ENCODE measurements around the gene RFTN1. TPM values are rescaled to one million over a fixed set of nuclear protein-coding genes. Genes with fewer than 3 reads are reported as not detected.

RFTN1 gene
- total and polyA plus RNA-seq, 9 donors = 25.2 to 63.1 (median 46.4) TPM

GRCh38 chr3:16538507-16538906, 25.0 kb upstream of the RFTN1 start:
- Histone ChIP-seq H3K4me3 (no peak overlapping the region), H3K9me3 (no peaks in the 10 kb centered on the region), H3K27me3 (no peaks in the 10 kb centered on the region), H3K36me3 (no peaks in the 10 kb centered on the region), H3K4me1 (ENCODE audit: insufficient read depth) (peaks cover 2% of the 10 kb centered on the region), H3K27ac (no peak overlapping the region)
- TF ChIP-seq EP300 (IDR thresholded peaks at IDR 0.05) = no peak
- TF ChIP-seq, protein P1, sequence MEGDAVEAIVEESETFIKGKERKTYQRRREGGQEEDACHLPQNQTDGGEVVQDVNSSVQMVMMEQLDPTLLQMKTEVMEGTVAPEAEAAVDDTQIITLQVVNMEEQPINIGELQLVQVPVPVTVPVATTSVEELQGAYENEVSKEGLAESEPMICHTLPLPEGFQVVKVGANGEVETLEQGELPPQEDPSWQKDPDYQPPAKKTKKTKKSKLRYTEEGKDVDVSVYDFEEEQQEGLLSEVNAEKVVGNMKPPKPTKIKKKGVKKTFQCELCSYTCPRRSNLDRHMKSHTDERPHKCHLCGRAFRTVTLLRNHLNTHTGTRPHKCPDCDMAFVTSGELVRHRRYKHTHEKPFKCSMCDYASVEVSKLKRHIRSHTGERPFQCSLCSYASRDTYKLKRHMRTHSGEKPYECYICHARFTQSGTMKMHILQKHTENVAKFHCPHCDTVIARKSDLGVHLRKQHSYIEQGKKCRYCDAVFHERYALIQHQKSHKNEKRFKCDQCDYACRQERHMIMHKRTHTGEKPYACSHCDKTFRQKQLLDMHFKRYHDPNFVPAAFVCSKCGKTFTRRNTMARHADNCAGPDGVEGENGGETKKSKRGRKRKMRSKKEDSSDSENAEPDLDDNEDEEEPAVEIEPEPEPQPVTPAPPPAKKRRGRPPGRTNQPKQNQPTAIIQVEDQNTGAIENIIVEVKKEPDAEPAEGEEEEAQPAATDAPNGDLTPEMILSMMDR (IDR thresholded peaks at IDR 0.05) = no peak
- TF ChIP-seq POLR2A (IDR thresholded peaks at IDR 0.05) = no peak
- WGBS, 3 donors = 50 to 63% (median 59%) methylated on average over 4 of the region's 4 CpGs
- no peak for DNase-seq
- intact Hi-C loops (cut with DNase I) = no loop called here

- Histone ChIP-seq H3K27me3 (no peaks in the 10 kb centered on the region), H3K27ac (no peak overlapping the region), H3K36me3 (no peaks in the 10 kb centered on the region), H3K9me3 (no peaks in the 10 kb centered on the region), H3K4me3 (no peak overlapping the region), H3K4me1 (ENCODE audit: insufficient read depth) (peaks cover 2% of the 10 kb centered on the region)
- no peak for DNase-seq
- intact Hi-C loops (cut with DNase I) = no loop called here
- 60 to 68% (median 68%) methylated on average over 3 of the region's 3 CpGs for WGBS, 3 donors
- TF ChIP-seq, protein P1 (IDR thresholded peaks at IDR 0.05) = no peak
- TF ChIP-seq POLR2A (IDR thresholded peaks at IDR 0.05) = no peak
- no peak for TF ChIP-seq EP300 (IDR thresholded peaks at IDR 0.05)
Measured at GRCh38 chr3:16536996-16537395, 23.5 kb upstream of the RFTN1 start.

DNA sequence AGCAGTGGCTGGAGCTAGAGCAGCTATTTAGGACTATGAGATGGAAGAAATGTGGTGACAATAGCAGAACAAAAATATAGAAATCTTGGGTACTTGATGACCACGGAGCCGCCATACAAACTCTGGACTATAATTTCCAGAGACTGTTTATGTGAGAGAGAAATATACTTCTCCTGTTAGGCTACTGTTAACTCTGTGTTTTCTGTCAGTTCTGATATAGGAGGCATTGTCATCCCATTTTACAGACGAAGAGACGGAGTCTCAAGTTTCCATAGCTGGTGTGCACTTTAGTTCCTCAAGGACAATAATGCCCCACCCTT, 22.8 kb upstream of the RFTN1 start:
- Histone ChIP-seq H3K27ac (no peak overlapping the region), H3K9me3 (no peaks in the 10 kb centered on the region), H3K27me3 (no peaks in the 10 kb centered on the region), H3K4me1 (ENCODE audit: insufficient read depth) (peaks cover 2% of the 10 kb centered on the region), H3K36me3 (no peaks in the 10 kb centered on the region), H3K4me3 (no peak overlapping the region)
- intact Hi-C loops (cut with DNase I) = no loop called here
- no peak for DNase-seq
- no peak for TF ChIP-seq EP300 (IDR thresholded peaks at IDR 0.05)
- TF ChIP-seq, protein P1 (IDR thresholded peaks at IDR 0.05) = no peak
- no peak for TF ChIP-seq POLR2A (IDR thresholded peaks at IDR 0.05)
- WGBS, 3 donors = 91 to 95% (median 94%) methylated on average over 4 of the region's 4 CpGs

DNA sequence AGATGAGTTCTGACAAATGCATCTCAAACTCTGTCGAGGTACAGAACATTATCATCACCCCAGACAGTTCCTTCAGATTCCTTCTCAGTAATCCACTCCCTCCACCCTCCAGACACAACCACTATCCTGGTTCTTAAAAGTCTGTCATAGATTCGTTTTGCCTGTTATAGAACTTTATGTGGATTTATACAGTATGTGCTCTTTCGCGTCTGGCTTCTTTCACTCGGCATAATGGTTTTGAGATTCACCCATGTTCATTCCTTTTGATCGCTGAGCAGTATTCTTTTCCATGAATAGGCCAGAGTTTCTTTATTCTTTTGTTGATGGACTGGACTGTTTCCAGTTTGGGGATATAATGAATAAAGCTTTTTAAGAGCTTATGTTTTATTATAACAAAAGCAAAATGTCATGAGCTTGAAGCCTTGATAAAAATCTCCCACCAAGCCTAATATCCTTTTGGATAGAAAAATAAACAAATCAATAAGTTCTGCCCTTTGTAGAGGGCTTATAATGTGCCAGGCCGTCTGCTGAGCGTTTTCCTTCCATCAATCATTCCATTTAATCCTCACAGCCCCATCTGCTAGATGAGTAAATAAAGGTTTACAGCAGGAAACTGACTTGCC, 21.3 kb upstream of the RFTN1 start:
- no peak for DNase-seq
- 75 to 79% (median 79%) methylated on average over 8 of the region's 8 CpGs for WGBS, 3 donors
- intact Hi-C loops (cut with DNase I) = no loop called here
- no peaks in the 10 kb centered on the region for H3K27me3 ChIP-seq
- TF ChIP-seq POLR2A (IDR thresholded peaks at IDR 0.05) (no peak), EP300 (IDR thresholded peaks at IDR 0.05) (no peak)
- TF ChIP-seq, protein P1 (IDR thresholded peaks at IDR 0.05) = no peak
- no peak overlapping the region for H3K27ac ChIP-seq
- no peaks in the 10 kb centered on the region for H3K9me3 ChIP-seq
- H3K4me3 ChIP-seq = no peak overlapping the region
- H3K36me3 ChIP-seq = no peaks in the 10 kb centered on the region
- peaks cover 2% of the 10 kb centered on the region for H3K4me1 ChIP-seq (ENCODE audit: insufficient read depth)

Data from ovary (tissue), 9 donors.